HG03135 (cell line): ENCODE measurements around the gene DNAL4.

ENCODE experiments used
- ATAC-seq: cut with Tn5 transposase; IDR thresholded peaks from one replicate; pipeline ENCODE4 v1.9.1; 2021; ENCODE audit warnings: mild to moderate bottlenecking, moderate library complexity; ENCODE audit not compliant: unreplicated experiment

Gene DNAL4

DNA sequence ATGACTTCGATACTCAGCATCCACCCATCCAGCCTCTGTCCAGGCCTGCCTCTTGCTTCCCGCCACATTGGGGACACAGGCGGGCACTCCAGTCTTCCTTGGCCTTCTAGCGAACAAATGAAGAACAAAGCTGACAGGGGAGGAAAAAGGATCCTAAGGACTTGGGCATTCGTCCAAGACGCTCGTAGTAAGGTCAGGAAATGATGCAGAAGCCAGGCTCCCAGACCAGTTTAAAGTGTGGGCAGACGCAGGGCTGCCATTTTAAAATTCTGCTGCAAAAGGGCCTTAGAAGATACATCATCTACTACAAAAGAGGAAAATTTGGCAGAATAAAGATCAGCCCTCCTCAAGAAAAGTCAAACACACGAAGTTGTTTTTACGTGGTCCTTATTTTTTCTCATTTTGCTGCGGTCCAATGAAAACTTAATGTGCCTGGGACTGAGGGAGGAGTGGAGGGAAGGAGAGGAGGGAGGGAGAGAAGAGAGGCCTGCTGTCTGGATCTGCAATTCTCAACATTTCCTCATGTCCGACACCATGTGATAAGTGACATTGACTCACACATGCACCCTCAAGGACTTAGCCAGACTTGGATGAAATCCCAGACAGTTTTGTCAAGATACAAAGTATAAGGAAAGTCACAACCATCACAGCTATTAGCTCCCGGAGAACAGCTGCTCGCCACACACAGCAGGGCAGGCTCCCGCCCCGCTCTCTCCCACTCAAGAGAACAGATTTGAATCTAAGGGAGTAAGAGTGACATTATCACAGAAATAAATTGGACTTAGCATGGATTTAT lies 5.7 kb downstream of the DNAL4 start:
- ATAC-seq: no peak

DNA sequence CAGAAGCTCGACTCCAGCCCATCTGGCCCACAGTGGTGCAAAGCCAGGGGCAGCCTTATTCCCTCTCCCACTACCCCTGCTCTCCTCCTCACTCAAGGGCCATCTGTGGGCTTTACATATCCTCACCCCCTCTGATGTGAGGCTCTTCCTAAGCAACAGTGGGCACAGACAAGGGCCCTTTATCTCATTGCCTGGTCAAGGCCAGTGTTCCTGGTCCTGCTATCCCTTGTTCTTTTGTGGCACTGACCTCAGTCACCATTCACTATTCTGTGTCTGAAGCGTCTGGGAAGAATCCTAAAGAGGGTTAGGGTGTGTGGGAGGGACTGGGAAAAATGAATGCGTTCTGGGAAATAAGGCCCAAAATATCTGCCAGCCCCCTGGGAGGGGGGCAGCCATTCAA lies 7.3 kb downstream of the DNAL4 start:
- no peak for ATAC-seq

DNA sequence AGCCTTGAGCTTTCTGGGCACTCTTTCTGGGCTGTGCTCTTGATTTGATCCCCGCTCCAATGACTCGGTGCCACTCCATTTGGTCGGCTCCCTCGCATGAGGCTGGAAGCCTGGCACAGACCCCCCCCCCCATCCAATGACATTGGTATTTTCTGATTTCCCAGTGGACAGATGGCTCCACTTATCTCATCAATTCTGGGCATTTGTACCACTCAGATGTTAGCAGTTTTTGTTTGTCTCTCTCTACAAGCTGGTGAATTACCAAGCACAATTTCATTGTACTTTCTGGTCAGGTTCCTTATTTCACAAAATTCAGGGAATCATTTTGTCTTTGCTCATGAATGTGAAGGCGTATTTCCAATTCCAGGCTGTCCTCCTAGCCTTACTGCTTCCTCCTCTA lies 9.1 kb downstream of the DNAL4 start:
- no peak for ATAC-seq

DNA sequence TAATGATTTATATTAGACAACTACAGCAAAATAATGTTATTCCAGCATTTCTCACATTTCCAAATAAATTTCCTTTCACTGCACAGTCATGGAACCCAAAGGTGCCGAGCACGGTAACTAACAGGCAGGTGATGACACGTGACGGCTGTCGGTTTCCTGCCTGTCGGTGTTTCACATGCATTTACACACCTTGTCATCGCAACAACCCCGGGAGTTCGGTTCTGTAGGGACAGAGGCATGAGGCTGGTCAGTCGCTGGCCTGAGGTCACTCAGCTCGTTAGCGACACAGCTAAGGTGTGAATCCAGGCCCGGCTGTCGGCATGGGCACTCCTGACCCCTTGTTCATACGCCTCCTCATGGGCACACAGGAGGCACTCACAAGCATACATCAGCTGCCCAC lies 9.9 kb downstream of the DNAL4 start:
- ATAC-seq: no peak

DNA sequence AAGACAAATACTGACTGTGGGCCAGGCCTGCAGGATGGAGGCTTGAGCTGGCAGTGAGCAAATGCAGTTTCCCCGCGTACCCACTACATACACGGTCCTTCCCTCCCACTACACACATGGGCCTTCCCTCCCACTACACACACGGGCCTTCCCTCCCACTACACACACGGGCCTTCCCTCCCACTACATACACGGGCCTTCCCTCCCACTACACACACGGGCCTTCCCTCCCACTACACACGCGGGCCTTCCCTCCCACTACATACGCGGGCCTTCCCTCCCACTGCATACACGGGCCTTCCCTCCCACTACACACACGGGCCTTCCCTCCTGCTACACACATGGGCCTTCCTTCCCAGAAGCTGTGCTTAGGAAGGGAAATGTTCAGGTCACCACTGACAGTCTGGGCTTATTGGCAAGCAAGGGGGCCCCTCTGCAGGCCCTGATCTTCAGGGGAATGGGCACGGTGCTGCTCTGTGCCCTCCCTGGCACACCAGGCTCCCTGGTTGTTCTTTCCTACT lies 10.8 kb downstream of the DNAL4 start:
- ATAC-seq: no peak

DNA sequence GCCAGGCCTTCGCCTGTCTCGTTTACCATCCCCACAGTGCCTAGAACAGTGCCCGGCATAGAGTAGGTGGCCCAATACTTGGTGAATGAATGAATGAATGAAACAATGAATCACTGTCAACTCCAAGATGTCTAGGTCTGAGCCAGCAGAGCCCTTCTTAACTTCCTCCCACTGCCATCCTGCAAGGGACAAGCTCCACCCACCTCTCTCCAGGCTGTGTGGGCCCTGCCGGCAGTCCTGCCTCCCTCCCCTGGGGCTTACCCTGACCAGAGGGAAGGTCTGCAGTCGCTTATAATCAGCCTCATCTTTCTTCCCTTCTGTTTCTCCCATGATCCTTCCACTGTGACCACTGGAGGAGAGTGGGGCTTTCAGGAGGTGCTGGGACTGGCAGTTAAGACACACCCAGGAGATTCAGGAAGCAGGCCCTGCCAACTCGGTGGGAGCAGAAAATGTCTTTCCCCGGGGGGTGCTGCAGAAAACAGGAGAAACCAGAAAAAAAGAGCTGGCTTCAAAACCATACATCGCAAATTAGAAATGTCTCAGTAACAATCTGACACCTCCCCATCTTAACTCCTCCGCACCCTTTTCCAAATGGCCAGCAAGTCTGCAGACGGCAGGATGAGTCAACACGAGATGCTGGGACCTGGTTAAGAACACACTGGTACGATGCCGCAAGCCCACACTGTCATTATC lies 11.4 kb downstream of the DNAL4 start:
- no peak for ATAC-seq

DNA sequence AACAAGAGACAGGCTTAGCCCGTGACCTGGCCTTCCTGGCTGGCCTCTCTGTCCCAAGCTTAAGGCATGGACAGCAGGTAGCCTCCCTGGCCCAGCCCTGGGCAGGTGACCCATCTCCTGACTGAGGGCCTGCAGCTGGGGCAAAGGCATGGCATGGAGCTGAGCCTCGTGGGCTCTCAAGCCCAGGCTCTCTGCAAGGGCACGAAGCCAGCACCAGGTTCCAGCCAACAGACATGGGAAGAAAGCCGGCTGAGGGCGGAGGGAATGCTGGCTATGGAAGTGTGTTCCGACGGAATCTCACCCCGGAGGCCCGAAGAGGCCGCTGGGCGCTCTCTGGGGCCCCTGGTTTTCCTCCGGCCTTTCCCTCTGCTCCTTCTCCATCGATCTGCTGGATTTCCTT lies 12.9 kb downstream of the DNAL4 start:
- no peak for ATAC-seq

DNA sequence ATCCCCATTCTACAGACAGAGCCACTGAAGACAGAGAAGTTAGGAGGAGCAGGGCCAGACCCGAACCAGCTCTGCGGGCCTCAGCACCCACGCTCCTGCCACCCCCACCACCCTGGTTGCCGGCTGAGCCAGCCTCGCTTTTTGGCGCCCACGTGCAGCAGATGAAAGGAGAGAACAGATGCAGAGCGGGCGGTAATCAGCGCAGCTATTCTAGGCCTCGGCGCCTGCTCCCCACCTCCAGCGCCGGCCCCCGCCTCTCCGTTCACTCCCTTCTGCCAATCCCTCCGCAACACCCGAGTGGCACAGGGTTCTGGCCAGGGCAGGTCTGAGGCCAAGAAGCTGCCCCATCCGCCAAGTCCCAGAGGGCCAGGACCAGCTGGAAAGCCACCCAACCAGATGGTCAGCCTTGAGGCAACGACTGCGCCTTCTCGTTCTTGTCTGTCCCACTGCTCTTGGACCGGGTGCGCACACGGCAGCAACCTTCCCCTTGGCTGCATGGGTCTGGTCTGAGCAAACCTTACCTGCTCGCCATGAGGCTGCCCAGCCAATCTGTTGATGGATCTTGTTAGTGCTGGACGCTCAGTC lies 16.8 kb downstream of the DNAL4 start:
- no peak for ATAC-seq

DNA sequence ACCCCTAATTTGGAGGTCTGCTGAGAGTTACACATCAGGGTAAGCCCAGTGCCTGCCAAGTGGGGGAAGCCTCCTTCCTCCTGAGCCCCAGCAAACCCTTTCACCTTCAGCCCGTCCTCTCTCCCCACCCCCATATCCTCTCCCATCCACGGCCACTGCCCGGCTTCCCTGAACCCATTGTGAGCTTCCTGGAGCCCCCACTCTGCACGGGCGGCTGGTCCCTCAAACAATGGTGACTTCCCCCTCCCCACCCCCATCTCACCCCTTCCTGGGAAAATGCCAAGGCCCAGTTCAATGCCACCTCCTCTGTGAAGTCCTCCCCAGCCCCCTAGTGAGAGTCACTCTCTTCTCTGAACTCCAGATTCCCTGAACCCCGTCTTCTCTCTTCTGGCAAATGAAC lies 17.9 kb downstream of the DNAL4 start:
- ATAC-seq: no peak

DNA sequence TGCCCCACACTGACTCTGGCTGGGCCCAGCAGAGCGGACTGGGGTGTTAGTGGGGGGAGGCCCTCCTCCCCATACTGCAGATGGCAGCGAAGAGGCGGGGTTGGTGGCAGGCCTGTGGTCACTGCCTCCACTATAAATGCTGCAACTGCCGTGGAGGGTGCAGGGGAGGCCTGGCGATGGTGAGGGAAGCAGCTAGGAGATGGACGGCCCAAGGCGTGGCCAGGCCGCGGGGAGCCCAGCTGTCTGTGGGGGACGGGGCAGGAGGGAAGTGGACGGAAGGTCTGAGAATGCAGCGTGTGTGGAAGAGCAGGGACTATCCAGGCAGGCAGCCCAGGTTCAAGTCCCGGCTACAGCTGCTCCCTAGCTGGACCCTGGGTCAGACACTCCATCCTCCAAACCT lies 18.3 kb downstream of the DNAL4 start:
- no peak for ATAC-seq

DNA sequence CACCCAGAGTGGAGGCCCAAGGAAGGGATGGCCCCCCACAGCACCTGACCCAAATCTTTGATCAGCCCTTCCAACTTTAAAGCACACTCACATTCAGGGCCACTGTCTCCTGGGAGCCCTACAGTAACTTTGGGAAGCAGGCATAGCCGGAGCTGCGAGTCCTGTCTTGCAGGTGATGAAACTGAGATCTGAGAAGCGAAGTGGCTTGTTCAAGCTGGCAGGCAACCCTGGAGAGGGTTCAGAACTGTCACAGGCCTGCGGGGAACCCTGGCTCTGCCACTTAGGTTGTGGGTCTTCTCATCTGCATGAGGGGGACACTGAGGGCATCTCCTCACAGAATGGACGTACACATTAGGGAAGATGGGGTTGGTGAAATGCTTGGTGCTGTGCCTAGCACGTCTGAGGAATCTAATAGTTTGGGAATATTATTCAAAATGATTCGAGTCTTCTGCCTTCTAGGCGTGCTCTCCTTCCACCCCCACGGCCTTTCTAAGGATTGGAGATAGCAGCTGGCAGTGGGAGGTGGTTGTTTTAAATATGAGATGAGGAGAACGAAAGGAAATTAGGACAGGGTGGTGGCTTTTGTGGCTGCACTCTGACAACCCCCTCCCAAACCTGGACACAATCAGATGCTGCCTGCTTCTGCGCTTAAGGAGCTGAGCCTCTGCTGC lies 19.3 kb downstream of the DNAL4 start:
- ATAC-seq: no peak

DNA sequence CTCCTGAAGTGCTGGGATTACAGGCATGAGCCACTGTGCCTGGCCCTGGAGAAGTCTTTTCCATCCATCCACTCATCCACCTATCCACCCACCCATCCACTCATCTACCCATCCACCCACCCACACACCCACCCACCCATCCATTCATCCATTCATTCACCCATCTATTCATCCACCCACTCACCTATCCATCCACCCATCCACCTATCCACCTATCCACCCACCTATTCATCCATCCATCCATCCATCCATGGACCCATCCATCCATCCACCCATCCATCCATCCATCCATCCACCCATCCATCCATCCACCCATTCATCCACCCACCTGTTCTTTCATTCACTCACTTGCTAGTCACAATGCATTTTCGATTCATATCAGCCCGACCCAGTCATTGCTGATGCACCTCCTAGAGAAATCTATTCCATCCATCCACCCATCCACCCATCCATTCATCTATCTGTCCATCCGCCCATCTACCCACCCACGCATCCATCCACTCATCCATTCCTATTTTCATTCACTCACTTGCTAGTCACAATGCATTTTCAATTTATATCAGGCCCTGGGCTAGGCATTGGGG lies 20.5 kb downstream of the DNAL4 start:
- ATAC-seq: no peak

DNA sequence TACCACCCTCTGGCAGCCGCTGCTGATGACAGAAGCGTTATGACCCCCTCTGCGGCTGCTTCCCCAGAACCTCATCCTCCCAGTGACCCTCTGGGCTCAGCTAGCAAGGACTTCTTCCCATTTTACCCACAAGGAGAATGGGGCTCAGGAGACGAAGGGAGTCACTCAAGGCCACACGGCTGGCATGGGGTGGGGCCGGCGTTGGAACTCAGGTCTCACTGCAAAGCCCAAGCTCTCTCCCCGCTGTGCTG lies 21.4 kb downstream of the DNAL4 start:
- no peak for ATAC-seq

DNA sequence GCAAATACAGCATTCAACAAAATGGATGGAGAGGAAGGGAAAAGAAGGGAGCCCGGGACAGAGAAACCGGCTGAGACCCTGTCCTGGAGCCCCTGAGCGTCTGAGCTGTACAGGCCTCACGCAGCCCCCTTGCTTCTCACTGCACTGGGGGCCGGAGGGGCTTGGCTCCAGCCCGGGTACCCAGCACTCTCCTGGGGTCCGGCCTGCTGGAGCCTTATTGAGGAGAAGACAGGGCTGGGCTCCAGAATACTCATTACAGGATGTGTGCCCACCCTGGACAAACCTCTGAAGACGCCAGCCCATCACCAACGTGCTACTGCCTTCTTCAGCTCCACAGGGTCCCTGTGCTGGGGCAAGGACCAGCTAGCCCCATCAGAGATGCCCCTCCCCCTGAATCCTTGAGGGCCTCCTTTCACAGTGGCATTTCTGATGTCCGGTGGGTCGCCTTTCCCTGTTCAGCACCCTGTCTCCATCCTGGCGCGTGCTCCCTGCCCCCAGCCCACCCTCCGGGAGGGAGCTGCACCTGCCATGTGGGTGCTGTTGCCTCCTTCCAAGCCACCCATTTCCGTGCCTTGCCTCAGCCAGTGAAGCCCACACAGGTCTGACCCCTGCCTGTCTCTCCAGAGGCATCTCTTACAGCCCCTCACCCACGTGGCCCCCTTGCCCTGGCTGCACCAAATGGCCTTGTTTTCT lies 23.5 kb downstream of the DNAL4 start:
- no peak for ATAC-seq

DNA sequence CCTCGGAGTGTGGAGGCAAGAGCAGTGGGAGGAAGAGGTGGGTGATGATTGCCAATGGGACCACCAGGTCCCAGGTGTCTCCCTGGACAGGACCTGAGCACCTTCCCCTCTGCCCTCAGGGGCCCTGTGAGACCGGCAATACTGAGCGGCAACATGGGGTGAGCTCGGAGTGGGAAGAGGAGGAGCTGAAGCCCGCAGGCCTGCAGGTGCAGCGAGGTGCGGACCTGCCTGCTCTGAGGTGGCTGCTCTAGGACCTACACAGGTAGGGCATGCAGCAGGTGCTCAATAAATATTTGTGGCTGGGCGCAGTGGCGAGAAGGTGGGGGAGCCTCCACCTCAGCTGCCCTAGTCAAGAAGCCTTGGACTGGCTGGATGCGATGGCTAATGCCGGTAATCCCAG lies 25.9 kb downstream of the DNAL4 start:
- ATAC-seq: no peak

DNA sequence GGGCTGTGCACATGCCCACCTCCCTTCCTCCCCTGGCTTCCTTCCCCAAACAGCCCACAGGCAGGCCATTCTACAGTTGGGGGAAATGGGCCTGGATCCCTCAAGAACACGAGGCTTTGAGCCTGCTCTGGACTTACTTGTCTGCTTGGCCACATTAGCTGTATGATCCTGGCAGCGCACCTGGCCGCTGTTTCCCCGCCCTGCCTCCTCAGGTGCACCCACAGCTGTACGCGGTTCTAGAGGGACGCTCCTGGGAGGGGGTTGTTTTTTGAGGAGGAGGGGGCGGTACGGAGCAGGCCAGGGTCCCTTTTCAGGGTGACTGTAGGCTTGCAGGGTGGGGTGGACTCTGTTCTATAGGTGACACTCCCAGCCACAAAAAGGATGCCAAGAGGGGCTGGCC lies 26.6 kb downstream of the DNAL4 start:
- no peak for ATAC-seq

DNA sequence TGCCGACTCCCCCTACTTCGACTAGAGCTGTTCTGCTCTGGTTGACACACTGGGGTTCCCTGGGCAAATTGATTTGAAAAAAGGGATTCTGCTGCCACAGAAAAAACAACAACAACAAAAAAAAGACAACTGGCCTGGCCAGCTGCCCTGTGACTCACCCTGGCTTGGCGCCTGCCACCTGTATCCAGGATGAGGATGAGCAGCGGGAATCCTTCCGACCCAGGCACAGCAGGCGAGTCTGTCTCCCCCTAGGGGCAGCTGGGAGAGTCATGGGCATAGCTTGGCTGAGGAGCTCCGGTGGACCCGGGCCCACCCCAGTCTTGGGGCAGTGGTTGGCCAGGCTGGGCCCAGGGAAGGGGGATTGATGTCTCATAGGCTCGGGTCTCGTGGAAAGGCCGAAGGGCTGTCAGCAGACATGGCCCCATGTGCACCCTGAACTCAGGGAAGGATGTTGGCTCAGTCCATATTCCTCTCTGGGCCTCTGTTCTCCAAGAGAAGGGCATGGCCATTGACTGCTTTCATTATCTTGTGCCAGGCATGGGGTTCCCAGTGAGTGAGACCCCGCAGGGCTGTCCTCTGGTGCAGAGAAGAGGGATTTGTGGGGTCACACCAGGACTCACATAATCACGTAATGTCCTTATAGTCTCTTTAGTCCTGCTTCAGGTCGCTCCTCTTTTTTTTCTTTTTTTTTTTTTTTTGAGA lies 27.7 kb downstream of the DNAL4 start:
- no peak for ATAC-seq

DNA sequence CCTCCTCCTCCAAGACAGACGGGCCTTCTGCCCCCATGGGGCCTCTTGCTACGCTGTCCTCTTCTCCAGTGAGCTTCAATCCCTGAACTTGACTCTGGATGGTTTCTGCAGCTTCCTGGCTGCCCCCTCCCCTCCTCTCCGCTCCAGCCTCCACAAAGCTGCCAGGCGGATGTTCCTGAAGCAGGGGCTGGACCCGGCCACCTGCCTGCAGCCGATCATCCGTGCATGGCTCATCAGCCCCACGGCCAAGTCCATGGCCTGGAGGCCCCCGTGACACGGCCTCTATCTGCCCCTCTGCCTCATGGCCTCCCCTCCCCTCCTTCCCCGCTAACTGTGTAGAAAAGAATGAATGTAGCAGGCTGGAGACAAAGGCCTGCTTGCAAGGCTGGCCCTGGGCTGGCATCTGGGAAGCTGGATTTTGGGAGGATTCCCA lies 31.4 kb downstream of the DNAL4 start:
- no peak for ATAC-seq

DNA sequence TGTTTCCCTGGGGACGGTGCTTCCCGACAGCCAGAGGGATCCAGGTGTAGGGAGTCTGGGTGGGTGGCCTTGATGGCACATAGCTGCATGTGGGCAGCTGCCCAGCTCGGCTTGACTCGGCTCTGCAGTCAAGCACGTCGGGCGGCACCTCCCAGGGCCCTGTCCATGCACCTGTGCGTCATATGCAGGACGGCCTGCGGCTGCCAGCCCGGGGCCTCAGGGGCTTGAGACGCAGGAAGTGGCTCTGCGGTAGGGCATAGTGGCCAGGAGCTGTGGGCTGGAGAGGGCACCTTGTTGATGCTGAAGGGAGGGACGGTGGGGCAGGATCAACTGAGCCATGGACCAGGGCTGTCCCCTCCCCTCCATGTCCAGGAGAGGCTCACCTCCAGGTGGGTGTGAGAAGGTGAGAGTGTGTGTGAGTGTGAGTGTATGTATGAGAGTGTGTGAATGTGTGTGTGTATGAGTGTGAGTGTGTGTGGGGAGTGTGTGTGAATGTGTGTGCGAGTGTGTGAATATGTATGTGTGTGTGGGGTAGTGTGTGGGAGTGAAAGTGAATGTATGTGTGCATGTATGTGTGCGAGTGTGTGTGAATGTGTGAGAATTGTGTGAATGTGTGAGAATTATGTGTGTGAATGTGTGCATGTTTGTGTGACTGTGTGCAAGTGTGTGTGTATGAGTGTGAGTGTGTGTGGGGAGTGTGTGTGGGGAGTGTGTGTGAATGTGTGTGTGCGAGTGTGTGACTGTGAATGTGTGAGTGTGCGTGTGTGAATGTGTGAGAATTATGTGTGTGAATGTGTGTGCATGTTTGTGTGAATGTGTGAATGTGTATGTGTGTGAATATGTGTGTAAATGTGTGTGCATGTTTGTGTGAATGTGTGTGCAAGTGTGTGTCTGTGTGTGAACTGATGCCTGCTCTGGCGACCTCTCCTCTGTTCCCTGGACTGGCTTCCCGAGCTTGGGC lies 32.5 kb downstream of the DNAL4 start:
- no peak for ATAC-seq
